T-helper 1 cell (primary cell): ENCODE data around the gene PTPN4.

Experiments used
- DNase-seq, 5 donors: peaks; one replicate each; pipeline ENCODE4 v3.0.0-alpha.2; 2012 to 2020

PTPN4 gene

DNA sequence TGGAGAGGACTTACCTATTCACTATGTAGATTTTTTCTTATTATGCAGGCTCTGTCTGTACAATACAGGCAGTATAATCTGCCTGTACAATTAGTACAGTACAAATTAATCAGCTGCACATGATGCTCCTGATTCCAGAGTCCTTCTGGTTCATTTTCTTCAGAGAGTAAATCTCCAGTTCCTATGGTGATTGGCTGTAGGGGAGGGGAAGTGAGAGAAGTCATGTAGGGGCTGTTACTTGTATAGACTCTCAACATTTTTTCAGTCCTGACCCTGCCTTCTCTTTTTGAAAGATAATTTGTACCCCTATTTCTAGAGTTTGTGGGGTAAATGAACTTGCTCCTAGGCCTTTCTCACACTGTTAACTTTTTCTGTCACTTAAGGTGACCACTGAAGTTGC, 54.5 kb downstream of the PTPN4 start:
- no peak for DNase-seq

DNA sequence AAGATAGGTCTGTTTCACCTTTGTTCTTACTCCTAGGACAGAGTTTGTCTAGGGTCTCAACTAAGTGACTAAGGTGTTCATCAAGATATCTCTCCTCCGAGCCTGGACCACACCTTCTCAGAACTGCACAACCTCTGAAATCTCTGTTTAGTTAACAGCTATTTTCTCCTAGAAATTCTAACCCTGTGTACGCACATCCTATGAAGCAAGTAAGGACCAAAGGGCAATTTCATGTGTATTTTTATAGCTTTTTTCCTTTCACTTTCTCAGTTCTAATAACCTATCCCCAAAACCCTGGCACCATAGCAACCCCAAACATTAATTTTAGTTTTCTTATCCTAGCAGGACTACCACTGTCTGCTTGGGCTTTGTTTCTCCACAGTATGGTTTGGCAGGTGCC, 59.1 kb downstream of the PTPN4 start:
- DNase-seq: no peak

DNA sequence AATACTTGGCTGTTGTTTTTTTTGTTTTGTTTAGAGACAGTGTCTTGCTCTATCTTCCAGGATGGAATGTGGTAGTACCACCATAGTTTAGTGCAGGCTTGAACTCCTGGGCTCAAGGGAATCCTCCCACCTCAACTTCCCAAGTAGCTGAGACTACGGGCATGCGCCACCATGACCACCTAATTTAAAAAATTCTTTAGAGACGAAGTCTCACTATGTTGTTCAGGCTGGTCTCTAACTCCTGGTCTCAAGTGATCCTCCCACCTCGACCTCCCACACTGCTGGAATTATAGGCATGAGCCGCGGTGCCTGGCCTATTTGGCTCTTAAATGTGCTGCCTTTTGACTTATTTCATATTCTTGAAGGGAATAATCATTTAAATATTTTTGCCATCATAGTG, 60.1 kb downstream of the PTPN4 start:
- DNase-seq: no peak

- DNase-seq: no peak
Observed at GRCh38 chr2:119820275-119820674, 60.6 kb downstream of the PTPN4 start.

GRCh38 chr2:119821266-119821665, 61.5 kb downstream of the PTPN4 start:
- no peak for DNase-seq

GRCh38 chr2:119823734-119824334, 64.1 kb downstream of the PTPN4 start:
- DNase-seq: peak in 1 of 5 donors; percentile 5

DNA sequence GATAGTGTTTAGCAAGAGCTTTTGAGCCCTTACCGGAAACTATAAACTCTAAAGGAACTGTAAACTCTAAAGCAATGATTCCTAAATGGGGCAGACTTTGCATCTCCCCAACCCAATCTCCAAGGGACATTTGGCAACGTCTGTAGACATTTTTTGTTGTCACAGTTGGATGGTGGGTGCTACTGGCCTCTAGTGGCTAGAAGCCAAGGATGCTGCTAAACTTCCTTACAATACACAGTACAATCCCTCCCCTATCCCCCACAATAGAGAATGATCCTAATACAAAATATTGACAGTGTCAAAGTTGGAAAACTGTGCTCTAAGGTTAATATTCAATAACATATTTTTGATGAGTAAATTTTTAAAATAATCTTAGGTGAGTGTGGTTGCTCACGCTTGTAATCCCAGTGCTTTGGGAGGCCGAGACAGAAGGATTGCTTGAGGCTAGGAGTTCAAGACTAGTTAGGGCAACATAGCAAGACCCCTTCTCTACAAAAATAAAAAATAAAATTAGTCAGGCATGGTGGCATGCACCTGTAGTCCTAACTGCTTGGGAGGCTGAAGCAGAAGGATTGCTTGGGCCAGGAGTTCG, 66.7 kb downstream of the PTPN4 start:
- peak in 3 of 5 donors; percentile 13 to 32 (median 29) for DNase-seq

GRCh38 chr2:119827866-119828507, 68.3 kb downstream of the PTPN4 start:
- DNase-seq: no peak

GRCh38 chr2:119836455-119837142, 76.9 kb downstream of the PTPN4 start:
- no peak for DNase-seq

DNA sequence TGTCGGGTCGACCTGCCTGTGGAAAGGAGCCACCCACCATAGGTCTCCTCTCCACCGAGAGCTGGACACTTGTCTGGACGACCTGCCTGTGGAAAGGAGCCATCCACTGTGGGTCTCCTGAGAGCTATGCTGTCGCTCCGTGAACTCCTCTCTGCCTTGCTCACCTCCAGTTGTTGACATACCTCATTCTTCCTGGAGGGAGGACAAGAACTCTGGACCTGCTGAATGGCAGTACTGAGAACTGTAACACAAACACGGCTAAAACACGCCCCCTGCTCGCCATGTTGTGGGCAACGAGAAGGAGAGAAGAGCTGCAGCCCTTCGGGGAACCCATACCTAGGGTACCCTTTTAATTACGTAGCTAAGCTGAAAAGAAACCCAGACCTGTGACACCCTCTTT, 77.6 kb downstream of the PTPN4 start:
- DNase-seq: no peak

- no peak for DNase-seq
Observed at GRCh38 chr2:119837759-119838158, 78.0 kb downstream of the PTPN4 start.

GRCh38 chr2:119838179-119838578, 78.5 kb downstream of the PTPN4 start:
- DNase-seq: no peak

DNA sequence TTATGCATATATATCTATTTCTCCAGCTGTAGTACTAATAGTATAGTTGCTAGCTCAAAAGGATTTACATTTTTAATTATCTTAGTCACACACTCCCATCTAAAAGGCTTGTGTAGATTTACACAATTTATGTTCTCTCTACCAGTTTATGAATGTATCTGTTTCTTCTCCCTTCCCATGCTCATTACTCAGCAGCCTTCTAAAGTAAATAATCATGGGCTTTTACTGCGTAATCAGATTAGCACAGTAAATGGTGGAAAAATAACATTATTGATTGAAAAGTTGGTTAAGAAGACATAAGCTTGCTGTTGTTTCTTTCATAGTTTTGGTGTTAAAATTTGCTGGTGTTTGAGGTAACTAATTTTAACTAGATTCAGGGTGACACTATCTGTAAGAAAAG, 81.8 kb downstream of the PTPN4 start:
- DNase-seq: no peak

DNA sequence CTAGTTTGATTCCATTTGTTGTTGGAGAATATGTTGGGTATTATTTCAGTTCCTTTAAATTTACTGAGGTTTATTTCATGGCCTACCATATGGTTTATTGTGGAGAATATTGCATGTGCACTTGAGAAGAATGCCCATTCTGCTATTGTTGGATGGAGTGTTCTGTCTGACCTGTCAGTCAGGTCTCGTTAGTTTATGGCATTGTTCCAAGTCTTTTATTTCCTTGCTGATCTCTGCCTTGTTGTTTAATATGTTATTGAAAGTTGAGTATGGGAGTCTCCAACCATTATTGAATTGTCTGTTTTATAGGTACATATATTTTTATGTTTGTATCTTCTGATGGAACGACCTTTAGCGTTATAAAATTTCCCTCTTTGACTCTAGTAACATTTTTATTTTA, 86.3 kb downstream of the PTPN4 start:
- no peak for DNase-seq

DNA sequence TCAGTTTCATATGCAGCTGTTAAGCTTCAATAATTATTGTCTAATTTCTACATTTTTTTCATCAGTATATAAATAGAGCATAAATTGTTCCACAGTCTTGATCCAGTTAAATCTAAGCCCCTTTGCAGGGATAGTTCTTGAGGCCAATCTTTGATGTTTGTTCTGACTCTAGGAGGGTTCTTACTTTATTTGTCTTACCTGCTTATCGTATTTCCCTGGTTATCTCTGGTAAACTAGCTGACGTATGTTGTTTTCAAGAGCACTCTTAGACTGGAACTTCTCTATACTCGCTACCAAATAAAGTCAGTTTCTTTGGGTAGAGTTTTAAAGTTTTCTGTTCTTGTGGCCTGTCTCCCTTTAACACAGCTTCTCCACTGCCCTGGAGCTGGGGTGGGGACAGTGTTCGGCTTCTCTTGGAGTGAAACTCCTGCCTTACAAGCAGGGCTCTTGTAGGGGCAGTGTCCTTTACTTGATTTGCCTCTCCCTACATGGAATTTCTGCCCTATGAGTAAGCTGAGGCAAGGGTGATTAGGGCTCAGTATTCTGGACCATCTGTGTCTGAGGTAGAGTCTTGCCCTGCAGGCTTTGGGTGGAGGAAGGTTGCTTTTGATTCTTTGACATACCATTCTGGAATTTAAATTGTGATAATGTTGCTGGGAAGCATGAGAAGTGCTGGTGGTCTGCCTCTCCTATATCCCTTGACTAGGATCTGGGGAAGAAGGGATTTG, 90.3 kb downstream of the PTPN4 start:
- DNase-seq: no peak

GRCh38 chr2:119852214-119852613, 92.5 kb downstream of the PTPN4 start:
- DNase-seq: no peak

DNA sequence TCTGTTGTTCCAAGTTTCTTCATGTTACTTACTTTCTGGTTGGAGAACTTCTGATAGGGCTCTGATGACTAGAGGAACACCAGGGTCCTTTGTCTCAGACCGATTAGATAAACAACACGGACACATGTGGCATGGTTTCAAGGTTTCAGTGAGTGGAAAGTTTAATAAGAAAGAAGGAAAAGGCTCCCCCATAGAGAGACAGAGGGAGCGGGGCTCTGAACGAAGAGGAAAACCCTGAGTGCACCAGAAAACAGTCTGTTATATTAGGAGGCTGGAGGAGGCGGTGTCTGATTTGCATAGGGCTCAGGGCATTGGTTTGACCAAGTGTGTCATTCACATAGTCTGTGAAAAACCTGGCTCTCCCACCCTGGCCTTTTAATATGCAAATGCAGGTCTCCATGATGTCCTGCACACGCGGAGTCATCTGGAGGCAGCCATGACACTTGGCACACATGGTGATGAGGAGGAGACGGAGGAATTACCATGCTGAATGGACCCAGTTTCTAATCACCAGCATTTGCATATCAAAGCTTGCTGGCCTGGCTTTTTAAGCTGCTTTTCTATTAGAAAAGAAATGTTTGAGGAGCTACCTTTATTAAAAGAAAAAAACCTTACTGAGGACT, 94.2 kb downstream of the PTPN4 start:
- DNase-seq: no peak

GRCh38 chr2:119856469-119856901, 96.8 kb downstream of the PTPN4 start:
- peak in 1 of 5 donors; percentile 5 for DNase-seq

DNA sequence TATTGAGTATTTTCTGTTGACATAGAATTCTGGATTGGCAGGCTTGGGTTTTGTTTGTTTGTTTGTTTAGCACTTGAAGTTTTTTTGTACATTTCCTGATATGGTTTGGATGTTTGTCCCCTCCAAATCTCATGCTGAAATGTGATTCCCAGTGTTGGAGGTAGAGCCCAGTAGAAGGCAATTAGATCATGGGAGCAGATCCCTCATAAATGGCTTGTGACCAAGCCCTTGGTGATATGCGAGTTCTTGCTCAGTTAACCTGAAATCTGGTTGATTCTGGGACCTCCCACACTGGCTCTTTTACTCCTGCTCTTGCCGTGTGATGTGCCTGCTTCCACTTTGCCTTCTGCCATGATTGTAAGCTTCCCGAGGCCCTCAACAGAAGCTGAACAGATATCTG, 98.0 kb downstream of the PTPN4 start:
- DNase-seq: no peak

GRCh38 chr2:119859528-119859927, 99.8 kb downstream of the PTPN4 start:
- DNase-seq: no peak

DNA sequence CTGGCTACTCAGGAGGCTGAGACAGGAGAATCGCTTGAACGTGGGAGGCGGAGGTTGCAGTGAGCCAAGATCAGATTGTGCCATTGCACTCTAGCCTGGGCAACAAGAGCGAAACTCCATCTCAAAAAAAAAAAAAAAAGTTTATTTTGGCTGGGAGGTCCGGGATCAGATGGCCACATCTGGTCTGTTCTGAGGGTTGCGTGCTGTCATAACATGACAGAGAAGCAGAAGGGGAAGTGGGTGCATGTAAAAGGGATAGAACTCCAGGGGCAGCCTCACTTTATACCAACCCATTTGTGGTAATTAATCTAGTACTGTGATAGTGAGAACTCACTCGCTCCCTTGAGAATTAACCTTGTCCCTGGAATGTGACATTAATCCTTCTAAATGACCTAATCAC, 101.2 kb downstream of the PTPN4 start:
- DNase-seq: no peak

DNA sequence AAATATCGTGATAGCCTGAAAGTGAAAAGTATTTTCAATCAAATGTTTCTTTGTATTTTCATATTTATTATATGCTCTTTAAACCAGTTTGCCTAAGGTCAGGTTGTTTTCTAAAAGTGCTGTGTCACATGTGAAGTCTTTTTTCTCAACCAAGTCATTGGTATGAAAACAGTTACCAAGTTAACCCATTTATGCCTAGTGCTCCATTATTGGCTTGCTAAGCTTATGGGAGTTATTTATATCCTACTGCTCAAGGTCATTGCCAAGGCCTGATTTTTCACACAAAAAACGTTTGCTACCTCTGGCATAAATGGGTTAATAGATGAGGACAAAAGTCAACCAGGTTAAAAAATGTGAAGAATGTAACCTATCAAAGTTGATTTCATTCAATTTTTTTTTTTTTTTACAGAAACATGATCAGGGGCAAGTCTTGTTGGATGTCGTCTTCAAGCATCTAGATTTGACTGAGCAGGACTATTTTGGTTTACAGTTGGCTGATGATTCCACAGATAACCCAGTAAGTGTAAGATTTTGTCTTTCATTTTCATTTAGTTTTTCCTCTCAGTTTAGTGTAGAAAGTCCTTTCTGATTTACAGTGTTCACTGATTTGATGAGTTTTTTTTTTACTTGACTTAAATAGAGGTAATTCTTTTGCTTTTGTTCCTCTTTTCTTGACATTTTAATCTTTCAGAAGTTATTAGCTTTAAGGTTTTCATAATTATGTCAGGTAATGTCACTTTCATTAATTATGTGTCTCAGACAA, 102.6 kb downstream of the PTPN4 start:
- peak in 1 of 5 donors; percentile 77 for DNase-seq
